Hepatic stellate cell (primary cell): Measurements from ENCODE around the gene APOBEC2.

Source experiments
- DNase-seq: peaks from one replicate; pipeline ENCODE4 v3.0.0; 2011; ENCODE audit warnings: low spot score

APOBEC2 gene

DNA sequence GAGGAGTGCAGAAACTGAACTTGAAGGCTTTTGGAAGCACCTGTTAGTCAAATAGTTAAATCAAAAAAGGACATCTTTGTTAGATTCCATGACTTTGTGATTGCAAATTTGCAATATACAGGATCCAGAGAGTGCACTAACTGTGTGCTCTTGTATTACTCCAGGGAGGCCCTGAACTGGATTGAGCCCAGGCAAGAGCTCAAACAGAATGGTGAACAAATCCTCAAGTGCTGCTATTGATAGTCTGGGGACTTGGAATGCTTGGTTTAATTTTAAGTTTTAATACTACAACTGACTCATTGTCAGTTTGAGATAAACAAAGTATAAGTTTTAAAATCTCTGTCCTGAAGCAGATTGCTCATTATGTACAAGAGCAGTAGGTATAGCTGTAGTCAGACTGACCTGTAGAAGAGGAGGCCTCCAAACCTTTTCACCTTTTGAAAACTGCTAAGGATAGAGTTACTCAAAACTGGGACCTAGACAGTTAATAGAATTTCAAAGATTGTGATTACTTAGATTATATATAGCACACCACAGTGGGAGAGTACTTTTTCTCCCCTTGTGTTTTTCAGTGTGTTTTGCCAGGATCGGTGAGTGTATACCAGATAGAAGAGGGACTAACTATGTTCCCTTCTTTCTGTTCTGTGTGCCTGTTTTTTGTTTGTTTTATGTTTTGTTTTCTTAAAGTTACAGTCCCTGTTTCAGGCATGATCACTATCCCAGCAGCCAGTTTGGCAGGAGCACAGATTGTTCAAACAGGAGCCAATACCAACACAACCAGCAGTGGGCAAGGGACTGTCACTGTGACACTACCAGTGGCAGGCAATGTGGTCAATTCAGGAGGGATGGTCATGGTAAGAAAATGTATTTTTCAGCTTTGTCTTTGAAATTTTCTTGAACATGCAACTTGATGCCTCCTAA is 38.1 kb downstream of the APOBEC2 start:
- no peak for DNase-seq

DNA sequence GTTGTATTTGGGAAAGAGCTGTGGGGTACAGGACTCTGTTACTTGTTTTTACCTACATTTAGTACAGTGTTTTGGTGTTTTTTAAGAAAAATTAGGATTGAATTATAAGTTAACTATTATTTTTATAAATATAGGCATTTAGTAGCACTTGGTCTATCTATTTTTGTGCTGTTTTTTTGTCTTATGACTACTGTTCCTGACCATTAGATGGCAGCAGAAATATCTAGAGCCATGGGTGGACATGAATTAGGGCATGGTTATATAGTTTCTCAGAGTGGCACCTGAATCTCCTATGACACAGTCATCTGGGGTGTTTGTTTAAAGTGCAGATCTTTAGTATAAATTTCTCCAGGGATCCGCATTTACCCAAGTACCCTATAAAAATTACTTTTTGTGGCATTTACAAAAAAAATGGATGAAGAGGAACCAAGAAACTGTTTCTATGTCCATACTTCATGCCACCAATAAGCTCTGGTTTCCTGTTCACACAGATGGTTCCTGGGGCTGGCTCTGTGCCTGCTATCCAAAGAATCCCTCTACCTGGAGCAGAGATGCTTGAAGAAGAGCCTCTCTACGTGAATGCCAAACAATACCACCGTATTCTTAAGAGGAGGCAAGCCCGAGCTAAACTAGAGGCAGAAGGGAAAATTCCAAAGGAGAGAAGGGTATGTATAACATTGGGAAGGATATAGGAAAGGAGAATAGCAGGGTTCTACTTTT is 39.6 kb downstream of the APOBEC2 start:
- peak; percentile 30 for DNase-seq

DNA sequence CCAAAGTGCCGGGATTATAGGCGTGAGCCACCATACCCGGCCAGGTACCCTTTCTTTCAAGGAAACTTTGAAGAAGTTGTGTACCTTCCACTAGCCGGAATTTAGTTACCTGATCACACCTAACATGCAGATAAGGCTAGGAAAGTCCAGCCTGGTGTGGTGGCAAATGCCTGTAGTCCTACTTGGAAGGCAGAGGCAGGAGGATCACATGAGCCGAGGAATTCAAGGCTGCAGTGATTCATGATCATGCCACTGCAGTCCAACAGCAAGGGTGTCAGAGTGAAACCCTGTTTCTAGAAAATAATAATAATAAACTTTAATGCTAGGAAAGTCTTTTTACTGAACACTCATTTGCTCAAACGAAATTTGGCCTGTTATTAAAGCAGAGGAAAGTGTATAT is 40.7 kb downstream of the APOBEC2 start:
- no peak for DNase-seq

DNA sequence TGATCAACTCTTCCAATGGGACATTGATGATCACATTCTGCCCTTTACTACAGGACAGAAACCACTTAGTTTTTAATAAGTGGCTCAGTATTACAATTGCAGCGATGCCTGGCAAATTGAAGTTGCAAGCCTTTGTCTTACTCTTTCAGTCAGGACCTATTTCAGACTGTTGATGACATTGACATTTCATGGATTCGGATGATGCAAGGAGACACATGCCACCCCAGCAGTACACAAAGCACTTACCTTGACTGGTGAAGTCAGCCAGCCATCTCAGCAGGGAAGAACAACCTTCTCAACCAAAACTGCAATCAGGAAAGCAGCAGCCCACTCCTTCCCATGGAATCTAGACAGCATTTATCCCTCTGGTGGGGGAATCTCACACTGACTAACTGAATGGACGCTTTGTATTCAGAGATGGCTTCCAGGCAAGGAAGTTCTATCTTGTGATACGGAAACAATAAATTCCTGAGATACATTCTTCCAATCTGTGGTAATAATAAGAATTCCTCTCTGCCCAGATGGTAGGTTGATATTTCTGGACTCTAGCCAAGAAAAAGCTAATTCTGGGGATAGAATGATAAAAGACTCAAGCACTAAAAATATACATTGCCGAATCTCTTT is 44.6 kb downstream of the APOBEC2 start:
- DNase-seq, result peak; percentile 43

DNA sequence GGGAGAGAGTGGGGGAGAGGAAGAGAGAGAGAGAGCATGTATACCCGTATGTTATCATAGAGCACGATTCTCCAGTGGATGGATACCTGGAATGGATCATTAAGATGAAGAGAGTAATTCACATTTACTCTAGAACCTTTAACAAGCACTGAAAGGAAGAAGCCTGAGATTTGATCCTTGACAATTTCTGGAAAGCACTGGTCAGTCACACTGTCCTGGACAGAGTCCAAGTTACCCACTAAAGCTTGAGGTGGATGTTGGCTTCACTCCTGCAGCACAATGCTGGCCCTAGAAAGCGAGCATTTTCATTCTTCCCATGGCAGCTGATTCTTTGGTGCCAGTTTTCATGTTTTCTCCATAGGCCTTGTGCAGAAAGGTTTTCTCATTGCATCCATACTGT is 45.4 kb downstream of the APOBEC2 start:
- DNase-seq, result no peak

DNA sequence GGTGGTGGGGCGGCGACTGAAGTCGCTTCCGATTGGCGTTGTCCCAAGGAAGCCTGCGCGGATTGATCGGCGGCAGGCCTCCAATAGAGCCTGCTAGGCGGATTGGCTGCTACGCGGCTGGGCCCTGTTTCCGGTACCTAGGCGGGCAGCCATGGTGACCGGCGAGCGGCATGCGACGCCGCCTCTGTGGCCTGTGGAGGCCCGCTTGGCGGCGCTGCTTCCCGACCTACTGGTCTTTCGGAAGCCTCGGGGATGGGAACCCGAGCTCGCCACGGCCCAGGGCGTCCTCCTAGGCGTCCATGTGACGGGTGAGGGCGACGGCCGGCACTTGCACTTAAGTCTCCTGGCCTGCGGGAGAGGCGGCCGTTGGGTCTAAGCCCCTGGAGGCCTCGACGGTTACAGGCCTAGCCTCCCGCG is 47.9 kb downstream of the APOBEC2 start:
- no peak for DNase-seq

DNA sequence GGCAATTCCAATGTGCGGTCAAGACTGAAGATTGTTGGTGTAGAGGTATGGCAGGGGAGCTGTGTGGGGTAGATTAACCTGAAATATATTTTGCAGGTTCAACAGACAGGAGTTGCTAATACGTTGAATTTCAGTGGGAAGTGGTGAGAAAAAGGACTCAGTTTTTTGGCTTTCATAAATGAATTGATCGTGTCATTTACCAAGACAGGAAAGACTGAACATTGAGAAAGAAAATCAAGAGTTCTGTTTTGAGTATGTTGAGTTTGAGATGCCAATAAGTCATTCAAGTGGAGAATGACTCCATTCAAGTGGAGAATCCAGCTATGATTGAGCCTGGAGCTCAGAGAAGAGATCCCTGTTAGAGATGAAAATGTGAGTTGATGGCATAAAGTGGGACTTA is 50.8 kb downstream of the APOBEC2 start:
- no peak for DNase-seq

DNA sequence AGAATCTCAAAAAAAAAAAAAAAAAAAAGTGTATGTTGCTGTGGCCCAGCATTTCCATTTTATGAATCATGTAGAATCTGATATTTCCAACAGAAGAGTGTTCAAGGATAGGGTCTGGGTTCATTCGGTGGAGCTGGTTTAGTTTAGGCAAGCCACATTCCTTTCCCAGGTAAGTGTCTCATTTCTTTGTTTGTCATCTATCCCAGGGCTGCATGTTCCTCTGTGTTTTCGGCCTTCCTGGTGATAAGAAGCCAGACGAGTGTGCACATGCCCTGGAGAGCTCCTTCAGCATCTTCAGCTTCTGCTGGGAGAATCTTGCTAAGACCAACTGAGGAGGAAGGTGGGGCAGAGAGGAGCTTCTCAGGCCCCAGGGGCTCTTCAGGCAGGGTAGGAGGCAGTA is 58.0 kb downstream of the APOBEC2 start:
- DNase-seq, result no peak
